BE2C (cell line): ENCODE data around the gene TNFRSF1B.

Experiments
- DNase-seq: peaks from one replicate; pipeline ENCODE4 v3.0.0-alpha.2; 2020
- H3K27me3 ChIP-seq: fragments of 250-450 bp; sonication (Bioruptor Pico); 2 replicates; pipeline ENCODE4 v1.5.1; 2020; ENCODE audit warnings: mild to moderate bottlenecking
- H3K36me3 ChIP-seq: fragments of 250-450 bp; sonication (Bioruptor Pico); 2 replicates; pipeline ENCODE4 v1.5.1; 2020; ENCODE audit warnings: mild to moderate bottlenecking
- H3K4me1 ChIP-seq: fragments of 250-450 bp; sonication (Bioruptor Pico); 2 replicates; pipeline ENCODE4 v1.5.1; 2020
- H3K4me3 ChIP-seq: 2 replicates; pipeline ENCODE4 v1.5.1; 2011; ENCODE audit warnings: low read depth, low read length
- H3K9me3 ChIP-seq: fragments of 250-450 bp; sonication (Bioruptor Pico); 2 replicates; pipeline ENCODE4 v1.5.1; 2020
- TF ChIP-seq, protein P1 (sequence below): IDR thresholded peaks from 2 replicates; pipeline ENCODE4 v1.5.1; 2012; ENCODE audit warnings: mild to moderate bottlenecking, low read depth, low read length

Gene TNFRSF1B

DNA sequence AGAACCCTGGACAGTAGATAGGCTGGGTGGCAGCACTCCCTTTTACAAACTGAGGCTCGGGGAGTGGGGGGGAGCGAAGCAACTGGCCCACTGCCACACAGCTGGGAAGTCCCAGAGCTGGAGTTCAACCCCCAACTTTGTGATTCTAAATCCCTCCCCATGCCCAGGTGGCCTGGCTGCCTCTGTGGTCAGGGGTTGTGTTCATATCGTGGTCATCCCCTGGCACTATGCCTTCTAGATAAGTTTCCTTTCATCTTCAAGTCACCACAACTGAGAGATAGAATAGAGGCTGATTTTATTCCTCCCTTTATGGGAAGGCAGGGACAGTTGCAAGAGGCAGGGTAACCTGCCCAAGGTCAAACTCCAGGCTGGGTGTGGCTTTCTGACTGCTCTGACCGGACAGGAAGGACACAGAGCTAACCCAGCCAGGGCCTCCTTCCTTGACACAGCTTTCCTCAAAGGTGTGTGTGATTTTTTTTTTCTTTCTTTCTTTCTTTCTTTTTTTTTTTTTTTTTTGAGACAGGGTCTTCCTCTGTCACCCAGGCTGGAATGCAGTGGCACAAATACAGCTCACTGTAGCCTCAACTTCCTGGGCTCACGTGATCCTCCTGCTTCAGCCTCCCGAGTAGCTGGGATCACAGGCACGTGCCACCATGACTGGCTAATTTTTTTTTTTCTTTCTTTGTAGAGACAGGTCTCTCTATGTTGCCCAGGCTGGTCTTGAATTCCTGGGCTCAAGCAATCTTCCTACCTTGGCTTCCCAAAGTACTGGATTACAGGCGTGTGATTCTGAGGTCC, 18.4 kb upstream of the TNFRSF1B start:
- Histone ChIP-seq H3K9me3 (no peaks in the 10 kb centered on the region), H3K36me3 (no peaks in the 10 kb centered on the region), H3K4me1 (no peaks in the 10 kb centered on the region), H3K4me3 (no peak overlapping the region), H3K27me3 (no peaks in the 10 kb centered on the region)
- DNase-seq = no peak
- TF ChIP-seq, protein P1, sequence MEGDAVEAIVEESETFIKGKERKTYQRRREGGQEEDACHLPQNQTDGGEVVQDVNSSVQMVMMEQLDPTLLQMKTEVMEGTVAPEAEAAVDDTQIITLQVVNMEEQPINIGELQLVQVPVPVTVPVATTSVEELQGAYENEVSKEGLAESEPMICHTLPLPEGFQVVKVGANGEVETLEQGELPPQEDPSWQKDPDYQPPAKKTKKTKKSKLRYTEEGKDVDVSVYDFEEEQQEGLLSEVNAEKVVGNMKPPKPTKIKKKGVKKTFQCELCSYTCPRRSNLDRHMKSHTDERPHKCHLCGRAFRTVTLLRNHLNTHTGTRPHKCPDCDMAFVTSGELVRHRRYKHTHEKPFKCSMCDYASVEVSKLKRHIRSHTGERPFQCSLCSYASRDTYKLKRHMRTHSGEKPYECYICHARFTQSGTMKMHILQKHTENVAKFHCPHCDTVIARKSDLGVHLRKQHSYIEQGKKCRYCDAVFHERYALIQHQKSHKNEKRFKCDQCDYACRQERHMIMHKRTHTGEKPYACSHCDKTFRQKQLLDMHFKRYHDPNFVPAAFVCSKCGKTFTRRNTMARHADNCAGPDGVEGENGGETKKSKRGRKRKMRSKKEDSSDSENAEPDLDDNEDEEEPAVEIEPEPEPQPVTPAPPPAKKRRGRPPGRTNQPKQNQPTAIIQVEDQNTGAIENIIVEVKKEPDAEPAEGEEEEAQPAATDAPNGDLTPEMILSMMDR = no peak

DNA sequence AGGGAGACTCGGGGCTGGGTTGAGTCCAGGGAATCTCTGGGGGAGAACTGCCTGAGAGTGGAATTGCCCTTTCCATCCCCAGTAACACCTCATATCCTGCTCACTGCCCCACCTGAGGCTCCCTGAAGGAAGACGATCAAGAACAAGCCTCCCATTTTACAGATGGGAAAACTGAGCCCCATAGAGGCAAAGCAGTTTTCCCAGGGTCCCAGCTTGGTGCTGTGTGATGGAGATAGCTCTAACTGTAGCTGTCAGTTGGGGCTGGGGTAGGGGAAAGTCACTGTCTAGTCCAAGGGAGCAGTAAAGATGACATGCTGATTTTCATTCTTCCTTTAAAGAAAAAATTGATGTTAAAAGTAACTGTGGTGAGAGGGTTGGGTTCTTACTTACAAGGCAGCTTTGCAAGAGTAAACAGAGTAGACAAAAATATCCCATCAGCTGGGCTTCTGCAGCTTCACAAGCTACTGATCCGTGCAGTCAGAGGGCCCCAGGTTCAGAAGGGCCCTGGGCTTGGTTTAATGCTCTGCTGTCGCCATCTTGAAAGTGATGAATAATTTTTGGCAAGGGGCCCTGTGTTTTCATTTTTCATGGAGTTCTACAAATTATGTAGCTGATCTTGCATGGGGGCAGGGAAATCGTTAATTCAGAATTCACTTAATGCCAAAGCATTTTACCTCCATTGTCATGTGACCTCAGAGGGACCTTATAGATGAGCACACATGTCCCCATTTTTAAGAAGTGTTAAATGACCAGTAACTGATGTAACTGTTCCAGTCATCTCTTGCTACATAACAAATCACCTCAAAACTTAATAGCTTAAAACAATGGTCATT, 17.6 kb upstream of the TNFRSF1B start:
- Histone ChIP-seq H3K27me3 (no peaks in the 10 kb centered on the region), H3K36me3 (no peaks in the 10 kb centered on the region), H3K9me3 (no peaks in the 10 kb centered on the region), H3K4me3 (no peak overlapping the region), H3K4me1 (no peaks in the 10 kb centered on the region)
- TF ChIP-seq, protein P1 = no peak
- DNase-seq = no peak

DNA sequence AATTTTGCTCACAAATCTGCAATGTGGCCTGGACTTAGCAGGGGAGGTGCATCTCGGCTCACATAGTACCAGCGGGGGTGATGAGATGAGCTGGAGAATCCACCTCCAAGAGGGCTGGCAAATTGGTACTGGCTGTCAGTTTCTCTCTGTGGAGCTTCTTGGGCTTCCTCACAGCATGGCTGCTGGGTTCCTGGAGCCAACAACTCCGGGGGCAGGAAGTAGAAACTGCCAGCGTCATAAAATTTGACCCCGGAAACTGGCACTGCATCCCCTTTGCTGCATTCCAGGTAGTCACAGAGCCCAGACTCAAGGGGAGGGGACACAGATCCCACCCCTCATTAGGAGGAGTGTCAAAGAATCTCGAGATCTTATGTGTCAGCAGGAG, 17.0 kb upstream of the TNFRSF1B start:
- Histone ChIP-seq H3K9me3 (no peaks in the 10 kb centered on the region), H3K4me3 (no peak overlapping the region), H3K36me3 (no peaks in the 10 kb centered on the region), H3K4me1 (no peaks in the 10 kb centered on the region), H3K27me3 (no peaks in the 10 kb centered on the region)
- TF ChIP-seq, protein P1 = no peak
- no peak for DNase-seq

DNA sequence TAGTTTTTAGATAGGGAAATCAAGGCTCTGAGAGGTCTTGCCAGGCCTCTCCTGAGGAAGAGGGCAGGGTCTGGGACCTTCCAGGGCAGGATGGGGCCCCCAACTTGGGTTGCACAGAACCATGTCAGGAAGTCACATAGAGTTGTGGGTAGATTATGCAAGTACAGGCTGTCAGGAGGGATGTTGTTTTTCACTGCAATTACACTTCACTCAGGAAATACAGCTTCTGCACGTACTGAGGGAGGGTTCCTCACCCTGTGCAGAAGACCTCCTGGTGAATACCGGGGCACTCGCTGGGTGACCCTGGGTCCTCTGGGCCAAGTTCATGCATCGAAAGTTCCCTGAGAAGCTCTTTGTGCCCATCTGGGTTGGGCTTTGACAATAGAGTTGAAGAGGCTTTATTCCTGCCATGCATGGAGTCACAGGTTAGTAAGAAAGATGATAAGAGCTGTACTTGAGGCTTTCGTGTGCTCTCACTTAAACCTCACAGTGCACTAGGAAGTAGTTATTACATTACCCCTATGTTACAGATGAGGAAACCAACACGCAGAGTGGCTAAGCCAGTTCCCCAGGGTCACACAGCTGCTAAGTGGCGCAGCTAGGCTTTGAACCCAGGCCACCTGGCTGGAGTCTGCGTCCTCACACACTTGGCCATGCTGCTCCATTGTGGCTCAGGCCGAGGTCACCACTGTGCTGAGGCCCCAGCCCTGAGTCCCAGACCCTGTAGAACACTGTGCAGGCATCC, 16.2 kb upstream of the TNFRSF1B start:
- DNase-seq = no peak
- TF ChIP-seq, protein P1 = no peak
- Histone ChIP-seq H3K27me3 (no peaks in the 10 kb centered on the region), H3K4me3 (no peak overlapping the region), H3K9me3 (no peaks in the 10 kb centered on the region), H3K4me1 (no peaks in the 10 kb centered on the region), H3K36me3 (no peaks in the 10 kb centered on the region)

DNA sequence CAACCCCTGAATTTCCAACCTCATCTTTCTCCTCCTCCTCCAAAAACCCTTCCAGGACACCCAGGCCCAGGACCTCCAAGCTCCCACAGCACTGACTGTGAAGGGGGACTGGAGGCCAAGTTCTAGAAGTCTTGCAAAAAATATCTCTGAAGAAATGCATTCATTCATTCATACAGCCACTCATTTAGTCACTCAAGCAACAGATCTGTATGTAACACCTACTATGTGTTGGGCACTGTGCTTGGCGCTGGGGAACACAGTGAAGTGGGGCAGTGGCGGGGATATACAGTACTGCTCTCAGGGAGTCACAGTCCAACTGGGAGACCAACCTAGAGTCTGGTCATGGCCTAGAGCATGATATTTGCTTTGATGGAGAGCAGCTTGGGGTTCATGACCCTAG, 15.3 kb upstream of the TNFRSF1B start:
- no peaks in the 10 kb centered on the region for H3K36me3 ChIP-seq
- H3K4me3 ChIP-seq = no peak overlapping the region
- no peaks in the 10 kb centered on the region for H3K9me3 ChIP-seq
- TF ChIP-seq, protein P1 = no peak
- H3K27me3 ChIP-seq = no peaks in the 10 kb centered on the region
- no peaks in the 10 kb centered on the region for H3K4me1 ChIP-seq
- DNase-seq = no peak
